Parathyroid adenoma (tissue), 2 donors: ENCODE results near the gene APRT.

Experiments used
- H2AFZ ChIP-seq: fragments of 300-600 bp; sonication (generic); one replicate; pipeline ENCODE4 v1.7.0; 2017; ENCODE audit warnings: antibody characterized with exemption, mild to moderate bottlenecking
- H3K27ac ChIP-seq: fragments of 300-600 bp; sonication (generic); one replicate; pipeline ENCODE4 v1.7.0; 2017
- H3K27me3 ChIP-seq: fragments of 300-600 bp; sonication (generic); one replicate; pipeline ENCODE4 v1.7.0; 2017; ENCODE audit warnings: low read length; ENCODE audit not compliant: control insufficient read depth, insufficient read depth
- H3K36me3 ChIP-seq: fragments of 300-600 bp; sonication (generic); one replicate; pipeline ENCODE4 v1.7.0; 2017; ENCODE audit warnings: low read length; ENCODE audit not compliant: control insufficient read depth, insufficient read depth
- H3K4me1 ChIP-seq: fragments of 300-600 bp; sonication (generic); one replicate; pipeline ENCODE4 v1.7.0; 2017; ENCODE audit warnings: control low read depth
- H3K4me2 ChIP-seq: fragments of 300-600 bp; sonication (generic); one replicate; pipeline ENCODE4 v1.7.0; 2017; ENCODE audit warnings: low read length
- H3K4me3 ChIP-seq: fragments of 300-600 bp; sonication (generic); one replicate; pipeline ENCODE4 v1.7.0; 2017; ENCODE audit warnings: low read depth, low read length
- H3K79me2 ChIP-seq: fragments of 300-600 bp; sonication (generic); one replicate; pipeline ENCODE4 v1.7.0; 2017; ENCODE audit warnings: control low read depth
- H3K9ac ChIP-seq: fragments of 300-600 bp; sonication (generic); one replicate; pipeline ENCODE4 v1.7.0; 2017; ENCODE audit warnings: mild to moderate bottlenecking
- H3K9me3 ChIP-seq: fragments of 300-600 bp; sonication (generic); one replicate; pipeline ENCODE4 v1.7.0; 2017; ENCODE audit warnings: low read length; ENCODE audit not compliant: control insufficient read depth
- CTCF ChIP-seq: fragments of 300-600 bp; sonication (generic); IDR thresholded peaks from one replicate; pipeline ENCODE4 v1.7.0; 2017; ENCODE audit warnings: antibody characterized with exemption, mild to moderate bottlenecking
- donor health status: primary hyperparathyroidism.

The APRT gene

GRCh38 chr16:88806491-88807111, 5.1 kb downstream of the APRT start:
- H3K9me3 ChIP-seq, result no peaks in the 10 kb centered on the region
- H3K27me3 ChIP-seq, result no peaks in the 10 kb centered on the region
- no peak overlapping the region for H3K27ac ChIP-seq
- no peaks in the 10 kb centered on the region for H3K36me3 ChIP-seq
- H3K4me3 ChIP-seq, result no peak overlapping the region
- no peak overlapping the region for H2AFZ ChIP-seq
- no peaks in the 10 kb centered on the region for H3K79me2 ChIP-seq
- no peak overlapping the region for H3K9ac ChIP-seq
- peaks cover 12% of the 10 kb centered on the region for H3K4me1 ChIP-seq
- no peak for TF ChIP-seq CTCF
- H3K4me2 ChIP-seq, result no peak overlapping the region

DNA sequence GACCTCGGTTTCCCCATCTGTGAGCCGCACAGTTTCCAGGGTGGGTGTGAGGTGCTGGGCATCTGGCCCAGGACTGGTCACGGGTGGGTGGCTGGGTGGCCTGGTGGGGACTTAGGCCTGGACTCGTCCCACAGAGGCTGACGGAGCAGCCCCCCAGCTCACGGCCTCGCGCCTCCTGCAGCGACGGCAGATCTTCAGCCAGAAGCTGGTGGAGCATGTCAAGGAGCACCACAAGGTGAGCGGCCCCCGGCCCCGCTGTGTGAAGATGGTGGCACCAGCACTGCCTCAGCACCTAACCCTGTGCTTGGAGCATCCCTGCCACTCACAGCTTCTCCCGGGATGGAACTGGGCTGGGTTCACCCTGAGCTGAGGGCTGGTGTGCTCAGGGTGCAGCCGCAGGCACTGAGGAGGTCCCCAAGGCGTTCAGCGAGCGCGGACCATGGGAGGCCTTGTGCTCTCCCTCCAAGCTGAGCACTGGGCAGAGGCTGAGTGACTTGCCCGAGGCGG, 5.8 kb downstream of the APRT start:
- Histone ChIP-seq H2AFZ (no peak overlapping the region), H3K79me2 (no peaks in the 10 kb centered on the region), H3K9me3 (no peaks in the 10 kb centered on the region), H3K27ac (no peak overlapping the region), H3K9ac (no peak overlapping the region), H3K4me1 (peaks cover 12% of the 10 kb centered on the region), H3K27me3 (no peaks in the 10 kb centered on the region), H3K4me3 (no peak overlapping the region), H3K36me3 (no peaks in the 10 kb centered on the region), H3K4me2 (no peak overlapping the region)
- no peak for TF ChIP-seq CTCF

GRCh38 chr16:88805340-88805715, 6.4 kb downstream of the APRT start:
- no peak overlapping the region for H3K9ac ChIP-seq
- no peak overlapping the region for H3K4me3 ChIP-seq
- no peak overlapping the region for H2AFZ ChIP-seq
- H3K27ac ChIP-seq, result no peak overlapping the region
- no peak overlapping the region for H3K4me2 ChIP-seq
- no peaks in the 10 kb centered on the region for H3K36me3 ChIP-seq
- H3K9me3 ChIP-seq, result no peaks in the 10 kb centered on the region
- no peaks in the 10 kb centered on the region for H3K79me2 ChIP-seq
- no peak for TF ChIP-seq CTCF
- no peaks in the 10 kb centered on the region for H3K27me3 ChIP-seq
- peaks cover 7% of the 10 kb centered on the region for H3K4me1 ChIP-seq

DNA sequence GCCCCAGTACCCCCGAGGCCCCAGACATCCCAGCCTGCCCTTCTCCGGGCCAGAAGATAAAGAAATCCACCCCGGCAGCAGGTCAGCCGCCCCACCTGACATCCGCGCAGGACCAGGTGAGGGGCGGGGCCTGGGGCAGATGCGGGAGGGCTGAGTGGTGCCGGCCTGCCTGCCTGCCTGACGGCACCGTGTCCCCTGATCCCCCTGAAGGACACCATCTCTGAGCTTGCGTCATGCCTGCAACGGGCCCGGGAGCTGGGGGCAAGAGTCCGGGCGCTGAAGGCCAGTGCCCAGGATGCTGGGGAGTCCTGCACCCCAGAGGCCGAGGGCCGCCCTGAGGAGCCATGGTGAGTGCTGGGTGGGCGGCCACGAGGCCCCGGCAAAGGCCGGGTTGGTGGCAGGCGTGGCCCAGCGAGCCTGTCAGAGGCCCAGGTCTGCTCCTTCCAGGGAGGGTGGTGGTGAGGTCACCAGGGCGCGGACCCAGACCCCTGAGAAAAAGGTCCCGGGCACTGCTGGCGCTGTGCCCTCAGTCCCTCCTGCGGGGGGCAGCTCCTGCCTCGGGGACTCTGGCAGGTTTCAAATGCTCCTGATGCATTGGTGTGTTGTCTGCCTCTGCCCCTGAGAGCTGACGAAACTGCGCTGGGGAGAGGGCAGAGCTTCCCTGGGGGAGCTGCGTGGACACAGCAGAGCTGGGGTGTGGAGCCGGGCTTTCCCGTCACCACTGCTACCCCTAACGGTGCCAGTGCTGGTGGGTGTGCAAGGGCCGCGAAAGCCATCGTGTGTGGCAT, 7.0 kb downstream of the APRT start:
- no peaks in the 10 kb centered on the region for H3K36me3 ChIP-seq
- no peaks in the 10 kb centered on the region for H3K9me3 ChIP-seq
- H2AFZ ChIP-seq, result peak overlapping the region; percentile 40
- peaks cover 3% of the 10 kb centered on the region for H3K4me1 ChIP-seq
- peak overlapping the region; percentile 24 for H3K4me3 ChIP-seq
- H3K27ac ChIP-seq, result no peak overlapping the region
- H3K9ac ChIP-seq, result no peak overlapping the region
- H3K4me2 ChIP-seq, result peak overlapping the region; percentile 54
- no peaks in the 10 kb centered on the region for H3K27me3 ChIP-seq
- no peak for TF ChIP-seq CTCF
- H3K79me2 ChIP-seq, result no peaks in the 10 kb centered on the region
